ENCODE data around the gene VGLL4. TPM values are rescaled to one million over a fixed set of nuclear protein-coding genes. Genes with fewer than 3 reads are reported as not detected.

The VGLL4 gene
- total and polyA plus RNA-seq, 2 of the 4 experiments (the other 2 are of a cell fraction) = 26.2 to 35.4 TPM

DNA sequence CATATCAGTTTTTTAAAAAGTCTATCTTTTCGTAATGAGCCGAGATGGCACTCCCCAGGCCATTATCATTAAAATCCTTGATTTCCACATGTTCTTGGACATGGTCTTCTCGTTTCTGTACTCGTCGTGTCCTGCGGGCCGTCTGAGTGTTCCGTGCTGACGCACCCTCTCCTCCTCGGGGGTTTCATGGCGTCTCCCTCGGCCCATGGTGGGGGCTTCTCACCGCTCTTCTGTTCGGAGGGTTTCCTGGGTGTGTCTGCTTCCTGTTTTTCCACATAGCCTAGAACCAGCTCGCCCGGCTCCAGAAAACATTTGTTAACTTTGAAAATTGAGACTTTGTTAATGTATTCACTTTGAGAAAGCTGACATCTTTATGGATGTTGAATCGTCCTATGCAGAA, 92.7 kb downstream of the VGLL4 start:
- Histone ChIP-seq H4K8ac (ENCODE audit: low read depth in 2 of 2, low read length in 2 of 2) (no peak overlapping the region), H3K27me3 (ENCODE audit: control insufficient read depth, insufficient read depth, low read length) (no peaks in the 10 kb centered on the region), H3K4ac (ENCODE audit: low read depth, low read length) (no peak overlapping the region), H3K79me1 (ENCODE audit: low read depth in 1 of 2, low read length in 2 of 2) (peaks cover 18 to 83% of the 10 kb centered on the region in 2 experiments; a peak in 3 of 4 replicates), H3K27ac (ENCODE audit: insufficient read depth, low read length) (no peak overlapping the region), H2AK5ac (ENCODE audit: low read depth, low read length) (no peak overlapping the region), H3K9me3 (ENCODE audit: control insufficient read depth, insufficient read depth, low read length) (no peaks in the 10 kb centered on the region), H3K36me3 (ENCODE audit: control insufficient read depth, insufficient read depth, low read length) (peaks cover 19% of the 10 kb centered on the region), H2BK15ac (ENCODE audit: low read depth, low read length) (no peak overlapping the region), H2BK5ac (ENCODE audit: low read depth, low read length, poor library complexity, severe bottlenecking) (no peak overlapping the region), H2AK9ac (replicated peaks; ENCODE audit: low read depth, low read length, poor library complexity) (no peak overlapping the region), H3K18ac (ENCODE audit: low read depth, low read length) (no peak overlapping the region), H4K5ac (ENCODE audit: low read depth, low read length) (no peak overlapping the region), H3K9me1 (ENCODE audit: insufficient read depth, low read length) (peaks cover 27% of the 10 kb centered on the region), H4K20me1 (ENCODE audit: insufficient read depth, low read length) (peaks cover 25% of the 10 kb centered on the region), H3K4me2 (ENCODE audit: low read depth, low read length) (no peak overlapping the region), H3K56ac (ENCODE audit: extremely low read depth, insufficient read depth, low read length) (no peak overlapping the region), H3K4me1 (ENCODE audit: control insufficient read depth, insufficient read depth, low read length) (peaks cover 15% of the 10 kb centered on the region), H3K23ac (ENCODE audit: low read depth, low read length) (no peak overlapping the region), H3K9ac (ENCODE audit: low read depth, low read length) (no peak overlapping the region), H3K14ac (replicated peaks; ENCODE audit: low read depth, low read length) (no peak overlapping the region), H2AFZ (replicated peaks; ENCODE audit: low read length, poor library complexity) (no peak overlapping the region), H4K91ac (ENCODE audit: insufficient read depth, low read depth, low read length) (no peak overlapping the region; the same call in 1 of the 2 replicates), H2BK120ac (ENCODE audit: low read depth, low read length) (no peak overlapping the region), H2BK20ac (ENCODE audit: low read depth, low read length) (no peak overlapping the region; the same call in 1 of the 2 replicates), H3K4me3 (ENCODE audit: insufficient read depth, low read depth, low read length) (no peak overlapping the region)
- DNase-seq (no peak), ATAC-seq (ENCODE audit: low read depth) (no peak)
- ChIA-PET CTCF (interaction anchor here (0.6 kb wide), 1 partner anchor 78 kb away, joined by 3 read pairs; no protein-coding TSS in a partner anchor), POLR2A (ENCODE audit: unreplicated experiment) (no interaction called here)
- TF ChIP-seq RFX5 (IDR thresholded peaks at IDR 0.05; ENCODE audit: low read depth, low read length) (no peak), CEBPB (IDR thresholded peaks at IDR 0.05; ENCODE audit: low read depth, low read length) (no peak), RAD21 (IDR thresholded peaks at IDR 0.05; ENCODE audit: low read length) (no peak), MAFK (IDR thresholded peaks at IDR 0.05; ENCODE audit: low read depth, low read length) (no peak)
- in situ Hi-C loops (cut with MboI; ENCODE audit: low sequenced_read_pairs) (no loop called here), dilution Hi-C loops (cut with HindIII; ENCODE audit: low sequenced_read_pairs, unreplicated experiment) (no loop called here), intact Hi-C loops (cut with micrococcal nuclease) (no loop called here)
- no TSS peak for BruUV-seq (replicated peaks)
- WGBS, 2 experiments (ENCODE audit: extremely low coverage in 2 of 2, insufficient read length in 1 of 2) = 98% methylated on average over 9 of the region's 17 CpGs; no CpG with 5 or more reads in 1 of the 2 experiments

Measured in IMR-90 (cell line).